Activated T-cell treated with anti-CD3 and anti-CD28 coated beads, Interleukin-2, amount 50 U/mL, for 24 hours (primary cell): ENCODE measurements around the gene CPD.
"Not testable (repeated sequence)": the region's sequence is repeated elsewhere in the genome, so short reads cannot be mapped to it uniquely, and the experiment has no call there.

Experiments used
- DNase-seq: peaks from one replicate; pipeline ENCODE4 v3.0.0-alpha.2; 2020
- H3K27ac Mint-ChIP-seq: 2 replicates; pipeline ENCODE4 v1.8.0; 2020; ENCODE audit warnings: mild to moderate bottlenecking, mixed read lengths
- H3K27me3 Mint-ChIP-seq: 2 replicates; pipeline ENCODE4 v1.8.0; 2020; ENCODE audit warnings: mixed read lengths
- H3K36me3 Mint-ChIP-seq: 2 replicates; pipeline ENCODE4 v1.8.0; 2020; ENCODE audit warnings: low read depth, mixed read lengths
- H3K4me1 Mint-ChIP-seq: 2 replicates; pipeline ENCODE4 v1.8.0; 2020; ENCODE audit warnings: low read depth, mixed read lengths
- H3K4me3 Mint-ChIP-seq: 2 replicates; pipeline ENCODE4 v1.8.0; 2020; ENCODE audit warnings: mild to moderate bottlenecking, moderate library complexity, mixed read lengths
- H3K9me3 Mint-ChIP-seq: 2 replicates; pipeline ENCODE4 v1.8.0; 2020; ENCODE audit warnings: mixed read lengths

Gene CPD

DNA sequence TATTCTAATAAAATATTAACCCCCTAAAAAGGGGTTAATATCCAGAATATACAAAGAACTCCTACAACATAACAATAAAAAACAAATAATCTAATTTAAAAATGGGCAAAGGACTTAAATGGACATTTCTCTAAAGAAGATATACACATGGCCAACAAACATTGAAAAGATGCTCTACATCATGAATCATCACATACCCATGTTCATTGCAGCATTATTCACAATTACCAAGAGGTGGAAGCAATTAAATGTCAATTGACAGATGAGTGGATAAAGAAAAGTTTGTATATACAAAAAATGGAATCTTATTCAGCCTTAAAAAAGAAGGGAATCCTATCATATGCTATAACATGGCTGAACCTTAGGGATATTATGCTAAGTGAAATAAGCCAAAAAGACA lies 36.8 kb downstream of the CPD start:
- peaks cover 48% of the 10 kb centered on the region for H3K36me3 Mint-ChIP-seq
- no peak for DNase-seq
- H3K4me1 Mint-ChIP-seq = peaks cover 53% of the 10 kb centered on the region
- no peak overlapping the region for H3K27ac Mint-ChIP-seq
- H3K27me3 Mint-ChIP-seq = no peaks in the 10 kb centered on the region
- H3K4me3 Mint-ChIP-seq = no peak overlapping the region
- no peaks in the 10 kb centered on the region for H3K9me3 Mint-ChIP-seq

DNA sequence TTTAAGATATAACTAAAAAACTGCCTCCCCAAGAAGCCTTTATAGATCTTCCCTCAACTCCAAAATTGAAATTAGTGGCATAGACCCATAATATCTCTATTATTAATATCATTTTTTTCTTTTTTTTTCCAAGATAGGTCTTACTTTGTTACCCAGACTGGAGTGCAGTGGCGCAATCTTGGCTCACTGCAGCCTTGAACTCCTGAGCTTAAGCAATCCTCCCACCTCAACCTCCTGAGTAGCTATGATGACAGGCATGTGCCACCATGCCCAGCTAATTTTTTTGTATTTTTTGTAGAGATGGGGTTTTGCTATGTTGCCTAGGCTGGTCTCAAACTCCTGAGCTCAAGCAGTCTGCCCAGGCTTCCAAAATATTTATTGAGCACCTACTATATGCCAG lies 39.3 kb downstream of the CPD start:
- peaks cover 29% of the 10 kb centered on the region for H3K4me1 Mint-ChIP-seq
- not testable (repeated sequence) for H3K27ac Mint-ChIP-seq, H3K4me3 Mint-ChIP-seq

DNA sequence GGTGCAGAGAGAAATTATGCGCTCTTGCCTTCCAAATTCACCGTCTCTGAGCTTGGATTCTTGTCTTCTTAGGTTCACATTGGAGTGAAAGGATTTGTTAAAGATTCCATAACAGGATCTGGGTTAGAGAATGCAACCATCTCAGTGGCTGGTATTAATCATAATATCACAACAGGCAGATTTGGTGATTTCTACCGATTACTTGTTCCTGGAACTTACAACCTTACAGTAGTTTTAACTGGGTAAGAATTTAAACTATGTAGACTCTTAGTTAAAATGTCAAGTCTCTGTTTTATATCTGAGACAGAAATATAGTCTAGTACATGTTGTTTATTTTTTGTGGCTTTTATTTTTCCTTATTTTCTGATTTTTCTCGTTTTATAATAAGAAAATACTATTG lies 42.9 kb downstream of the CPD start:
- Mint-ChIP-seq H3K9me3 (no peaks in the 10 kb centered on the region), H3K27me3 (no peaks in the 10 kb centered on the region), H3K4me1 (peaks cover 6% of the 10 kb centered on the region), H3K27ac (no peak overlapping the region), H3K4me3 (no peak overlapping the region), H3K36me3 (peaks cover 61% of the 10 kb centered on the region)
- no peak for DNase-seq

More for the DNA sequence above, 39.3 kb downstream of the CPD start:
- H3K27me3 Mint-ChIP-seq, DNase-seq, H3K9me3 Mint-ChIP-seq: not testable (repeated sequence)
- peaks cover 51% of the 10 kb centered on the region for H3K36me3 Mint-ChIP-seq

DNA sequence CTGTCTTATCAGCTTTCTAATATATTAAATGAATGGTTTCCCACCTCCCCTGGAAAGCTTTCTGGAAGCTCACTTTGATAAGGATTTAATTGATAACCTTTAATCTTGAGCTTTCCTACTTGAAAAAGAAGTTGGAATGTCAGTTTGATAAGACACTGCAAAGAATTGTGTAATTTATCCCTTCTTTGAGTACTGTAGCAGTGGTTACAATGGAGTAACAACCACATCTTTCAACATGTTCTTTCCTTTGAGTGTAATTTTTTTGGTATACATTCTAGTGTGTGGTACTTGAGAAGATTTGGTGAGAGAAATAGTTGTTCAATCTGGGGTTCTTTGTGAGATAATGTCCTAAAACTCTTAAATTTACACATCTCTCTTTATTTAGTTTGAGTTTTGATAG lies 43.4 kb downstream of the CPD start:
- Mint-ChIP-seq H3K27ac (no peak overlapping the region), H3K4me3 (no peak overlapping the region), H3K9me3 (no peaks in the 10 kb centered on the region), H3K36me3 (peaks cover 66% of the 10 kb centered on the region), H3K4me1 (peaks cover 6% of the 10 kb centered on the region), H3K27me3 (no peaks in the 10 kb centered on the region)
- no peak for DNase-seq

DNA sequence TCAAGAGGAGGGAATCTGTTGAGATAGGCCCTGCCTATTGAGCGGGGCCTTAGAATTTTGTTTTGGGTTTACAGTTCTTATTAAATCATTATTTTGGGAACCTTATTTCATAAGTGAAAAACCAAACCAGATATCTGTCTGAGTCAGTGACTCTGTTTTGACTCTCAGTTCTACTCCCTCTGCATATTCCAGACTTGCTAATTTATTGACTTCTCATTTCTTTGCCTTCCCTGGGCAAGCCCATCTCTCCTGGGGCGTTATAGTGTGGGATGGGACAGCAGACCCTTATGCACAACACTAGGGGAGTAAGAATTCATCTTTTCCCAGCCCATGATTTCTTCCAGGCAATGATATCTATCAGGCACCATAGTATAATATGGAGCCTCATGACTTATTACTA lies 45.7 kb downstream of the CPD start:
- no peak for DNase-seq
- Mint-ChIP-seq H3K4me3 (no peak overlapping the region), H3K27me3 (no peaks in the 10 kb centered on the region), H3K4me1 (peaks cover 6% of the 10 kb centered on the region), H3K9me3 (no peaks in the 10 kb centered on the region), H3K36me3 (peaks cover 86% of the 10 kb centered on the region), H3K27ac (no peak overlapping the region)

DNA sequence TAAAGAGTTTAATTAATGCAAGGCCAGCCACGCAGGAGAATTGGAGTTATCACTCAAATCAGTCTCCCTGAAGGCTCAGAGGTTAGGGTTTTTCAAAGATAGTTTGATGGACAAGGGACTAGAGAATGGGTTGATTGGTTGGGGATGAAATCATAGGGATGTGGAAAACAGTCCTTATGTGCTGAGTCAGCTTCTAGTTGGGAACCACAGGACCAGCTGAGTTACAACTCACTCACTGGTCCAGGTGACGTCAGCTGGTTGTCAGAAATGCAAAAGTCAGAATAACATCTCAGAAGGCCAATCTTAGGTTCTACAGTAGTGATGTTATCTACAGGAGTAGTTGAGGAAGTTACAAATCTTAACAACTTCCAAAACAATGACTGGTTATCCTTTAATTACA lies 47.6 kb downstream of the CPD start:
- Mint-ChIP-seq H3K36me3 (peaks cover 91% of the 10 kb centered on the region), H3K9me3 (no peaks in the 10 kb centered on the region), H3K27me3 (no peaks in the 10 kb centered on the region), H3K4me3 (no peak overlapping the region), H3K4me1 (peaks cover 4% of the 10 kb centered on the region), H3K27ac (no peak overlapping the region)
- no peak for DNase-seq

DNA sequence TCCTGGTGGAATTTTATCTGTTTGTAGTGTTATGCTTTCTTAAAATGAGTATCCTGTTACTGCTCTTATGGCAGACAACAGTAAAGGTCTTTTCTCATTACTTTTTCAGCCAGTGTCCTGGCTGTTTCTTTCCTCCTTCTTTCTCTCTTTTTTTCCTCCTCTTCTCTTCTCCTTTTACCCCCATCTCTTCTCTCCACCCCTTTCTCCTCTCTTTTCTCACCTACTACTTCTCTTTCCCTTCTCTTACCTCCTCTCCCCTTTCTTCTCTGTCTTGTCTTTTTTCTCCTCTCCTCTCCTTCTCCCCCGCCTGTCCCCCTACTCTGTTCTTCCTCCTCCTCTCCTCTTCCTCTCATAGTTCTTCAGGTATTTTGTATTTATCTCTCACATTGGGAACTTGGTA lies 48.9 kb downstream of the CPD start:
- peaks cover 91% of the 10 kb centered on the region for H3K36me3 Mint-ChIP-seq
- no peaks in the 10 kb centered on the region for H3K9me3 Mint-ChIP-seq
- no peaks in the 10 kb centered on the region for H3K27me3 Mint-ChIP-seq
- DNase-seq = no peak
- H3K4me1 Mint-ChIP-seq = peaks cover 4% of the 10 kb centered on the region
- H3K27ac Mint-ChIP-seq = peak overlapping the region; percentile 32
- no peak overlapping the region for H3K4me3 Mint-ChIP-seq

DNA sequence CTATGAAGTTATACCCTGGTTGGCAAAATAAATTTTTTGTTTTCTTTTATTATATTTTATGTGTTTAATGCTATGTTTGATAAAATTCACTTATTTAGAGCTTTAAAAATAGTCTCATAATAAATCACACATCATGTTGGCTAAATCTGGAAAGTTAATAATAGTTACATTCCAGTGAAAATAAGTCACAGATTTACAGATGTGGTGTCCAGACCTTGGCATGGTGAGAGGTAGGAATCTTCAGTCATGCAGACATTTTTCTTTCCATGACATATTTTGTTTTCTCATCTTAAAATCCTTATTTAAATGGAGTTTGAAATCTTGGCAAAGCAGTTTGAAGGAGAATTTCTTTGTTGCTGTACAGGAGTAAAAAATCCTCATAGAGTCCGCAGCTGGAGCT lies 50.4 kb downstream of the CPD start:
- H3K4me1 Mint-ChIP-seq = peaks cover 1% of the 10 kb centered on the region
- H3K4me3 Mint-ChIP-seq = no peak overlapping the region
- H3K9me3 Mint-ChIP-seq = no peaks in the 10 kb centered on the region
- DNase-seq = no peak
- no peak overlapping the region for H3K27ac Mint-ChIP-seq
- H3K36me3 Mint-ChIP-seq = peaks cover 92% of the 10 kb centered on the region
- H3K27me3 Mint-ChIP-seq = no peaks in the 10 kb centered on the region

DNA sequence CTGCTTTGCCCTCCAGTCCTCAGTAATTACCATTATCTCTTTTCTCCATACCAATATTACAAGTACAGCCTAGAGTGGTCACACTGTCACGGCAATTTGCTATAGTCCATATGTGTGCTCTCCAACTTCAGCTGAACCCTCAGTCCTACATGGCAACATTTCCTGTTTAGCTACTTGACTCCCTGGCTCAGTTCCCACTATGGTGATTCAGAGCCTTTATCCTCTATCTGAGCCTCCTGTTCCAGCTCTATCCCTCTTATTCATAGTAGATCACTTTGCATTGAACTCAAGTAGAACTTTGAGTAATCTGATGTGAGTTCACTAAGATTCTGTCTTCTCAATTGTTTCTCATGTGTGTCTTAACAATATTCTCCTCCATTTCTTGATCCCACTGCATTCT lies 54.8 kb downstream of the CPD start:
- H3K36me3 Mint-ChIP-seq = peaks cover 89% of the 10 kb centered on the region
- no peaks in the 10 kb centered on the region for H3K27me3 Mint-ChIP-seq
- H3K4me3 Mint-ChIP-seq = no peak overlapping the region
- no peaks in the 10 kb centered on the region for H3K9me3 Mint-ChIP-seq
- H3K27ac Mint-ChIP-seq = no peak overlapping the region
- DNase-seq = no peak
- H3K4me1 Mint-ChIP-seq = peaks cover 22% of the 10 kb centered on the region

DNA sequence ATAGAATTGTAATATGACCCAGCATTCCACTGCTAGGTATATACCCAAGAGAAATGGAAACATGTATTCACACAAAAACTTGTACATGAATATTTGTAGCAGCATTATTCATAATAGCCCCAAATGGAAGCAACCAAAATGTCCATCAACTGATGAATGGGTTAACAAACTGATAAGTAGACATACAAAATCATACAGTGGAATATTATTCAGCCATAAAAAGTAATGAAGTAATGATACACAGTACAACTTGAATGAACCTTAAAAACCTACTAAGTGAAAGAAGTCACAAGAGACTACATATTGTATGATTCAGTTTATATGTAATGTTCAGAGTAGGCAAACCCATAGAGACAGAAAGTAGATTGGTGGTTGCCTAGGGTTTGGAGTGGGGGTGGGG lies 58.0 kb downstream of the CPD start:
- Mint-ChIP-seq H3K4me1 (peaks cover 22% of the 10 kb centered on the region), H3K27ac (no peak overlapping the region), H3K27me3 (no peaks in the 10 kb centered on the region), H3K4me3 (no peak overlapping the region), H3K36me3 (peaks cover 67% of the 10 kb centered on the region), H3K9me3 (no peaks in the 10 kb centered on the region)
- no peak for DNase-seq

DNA sequence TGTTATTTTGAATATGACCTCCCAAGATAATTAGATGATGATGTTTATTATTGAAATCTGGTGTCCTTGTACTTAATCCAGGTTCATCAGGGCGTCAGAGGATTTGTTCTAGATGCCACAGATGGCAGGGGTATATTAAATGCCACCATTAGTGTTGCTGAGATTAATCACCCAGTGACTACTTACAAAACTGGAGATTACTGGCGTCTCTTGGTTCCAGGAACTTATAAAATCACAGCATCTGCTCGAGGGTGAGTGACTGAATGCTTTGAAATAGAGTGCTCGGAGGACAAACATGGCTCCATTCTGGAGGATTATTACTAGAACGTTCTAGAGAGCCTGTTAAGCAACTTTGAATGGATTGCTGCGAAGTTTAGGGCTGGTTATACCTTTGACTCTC lies 65.0 kb downstream of the CPD start:
- Mint-ChIP-seq H3K36me3 (peaks cover 55% of the 10 kb centered on the region), H3K4me3 (no peak overlapping the region), H3K27me3 (no peaks in the 10 kb centered on the region), H3K27ac (no peak overlapping the region), H3K4me1 (peaks cover 3% of the 10 kb centered on the region), H3K9me3 (no peaks in the 10 kb centered on the region)
- no peak for DNase-seq

DNA sequence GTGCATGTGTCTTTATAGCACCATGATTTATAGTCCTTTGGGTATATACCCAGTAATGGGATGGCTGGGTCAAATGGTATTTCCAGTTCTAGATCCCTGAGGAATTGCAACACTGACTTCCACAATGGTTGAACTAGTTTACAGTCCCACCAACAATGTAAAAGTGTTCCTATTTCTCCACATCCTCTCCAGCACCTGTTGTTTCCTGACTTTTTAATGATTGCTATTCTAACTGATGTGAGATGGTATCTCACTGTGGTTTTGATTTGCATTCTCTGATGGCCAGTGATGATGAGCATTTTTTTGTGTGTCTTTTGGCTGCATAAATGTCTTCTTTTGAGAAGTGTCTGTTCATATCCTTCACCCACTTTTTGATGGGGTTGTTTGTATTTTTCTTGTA lies 67.9 kb downstream of the CPD start:
- not testable (repeated sequence) for H3K27me3 Mint-ChIP-seq, DNase-seq, H3K4me1 Mint-ChIP-seq, H3K27ac Mint-ChIP-seq, H3K9me3 Mint-ChIP-seq, H3K4me3 Mint-ChIP-seq
- H3K36me3 Mint-ChIP-seq = peaks cover 78% of the 10 kb centered on the region

DNA sequence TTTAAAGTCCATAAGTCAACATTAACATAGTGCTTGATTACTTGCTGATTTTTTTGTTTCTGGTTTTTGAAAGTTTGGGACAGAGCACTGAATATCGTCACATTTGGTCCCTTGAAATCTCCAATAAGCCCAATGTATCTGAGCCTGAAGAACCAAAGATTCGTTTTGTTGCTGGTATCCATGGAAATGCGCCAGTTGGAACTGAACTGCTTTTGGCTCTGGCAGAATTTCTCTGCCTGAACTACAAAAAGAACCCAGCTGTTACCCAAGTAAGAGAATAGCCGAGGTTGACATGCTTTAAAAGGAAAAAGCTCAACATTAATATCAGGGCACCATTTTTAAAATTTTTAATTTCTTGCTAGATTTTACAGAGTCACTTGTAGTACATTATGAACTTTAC lies 70.8 kb downstream of the CPD start:
- peaks cover 3% of the 10 kb centered on the region for H3K4me1 Mint-ChIP-seq
- no peak overlapping the region for H3K27ac Mint-ChIP-seq
- no peaks in the 10 kb centered on the region for H3K27me3 Mint-ChIP-seq
- DNase-seq = no peak
- no peaks in the 10 kb centered on the region for H3K9me3 Mint-ChIP-seq
- peaks cover 85% of the 10 kb centered on the region for H3K36me3 Mint-ChIP-seq
- no peak overlapping the region for H3K4me3 Mint-ChIP-seq

DNA sequence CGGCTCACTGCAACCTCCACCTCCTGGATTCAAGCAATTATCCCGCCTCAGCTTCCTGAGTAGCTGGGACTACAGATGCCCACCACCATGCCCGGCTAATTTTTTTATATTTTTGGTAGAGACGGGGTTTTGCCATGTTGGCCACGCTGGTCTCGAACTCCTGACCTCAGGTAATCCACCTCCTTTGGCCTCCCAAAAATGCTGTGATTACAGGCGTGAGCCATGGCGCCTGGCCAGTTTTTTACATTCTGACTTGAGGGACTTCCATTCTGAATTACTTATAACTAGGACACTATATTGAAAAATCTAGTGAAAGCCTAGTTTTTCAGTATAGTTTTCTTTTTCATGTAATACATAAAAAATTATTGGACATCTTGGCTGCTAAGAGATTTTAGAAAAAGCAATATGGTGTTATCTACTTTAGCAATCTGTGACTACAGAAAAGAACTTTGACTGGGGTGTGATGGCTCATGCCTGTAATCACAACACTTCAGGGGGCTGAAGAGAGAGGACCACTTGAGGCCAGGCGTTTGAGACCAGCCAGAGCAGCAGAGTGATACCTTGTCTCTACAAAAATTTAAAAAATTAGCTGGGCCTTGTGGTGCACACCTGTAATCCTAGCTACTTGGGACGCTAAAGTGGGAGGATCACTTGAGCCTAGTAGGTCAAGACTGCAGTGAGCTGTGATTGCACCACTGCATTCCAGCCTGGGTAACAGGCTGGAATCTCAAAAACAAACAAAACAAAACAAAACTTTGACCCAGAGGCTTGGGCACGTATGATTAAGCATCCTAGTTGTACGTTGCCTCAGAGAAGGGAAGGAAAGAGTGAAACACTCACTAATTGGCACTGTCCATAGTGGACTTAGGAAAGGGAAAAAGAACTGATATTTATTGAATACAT lies 71.6 kb downstream of the CPD start:
- H3K4me1 Mint-ChIP-seq = peaks cover 2% of the 10 kb centered on the region

DNA sequence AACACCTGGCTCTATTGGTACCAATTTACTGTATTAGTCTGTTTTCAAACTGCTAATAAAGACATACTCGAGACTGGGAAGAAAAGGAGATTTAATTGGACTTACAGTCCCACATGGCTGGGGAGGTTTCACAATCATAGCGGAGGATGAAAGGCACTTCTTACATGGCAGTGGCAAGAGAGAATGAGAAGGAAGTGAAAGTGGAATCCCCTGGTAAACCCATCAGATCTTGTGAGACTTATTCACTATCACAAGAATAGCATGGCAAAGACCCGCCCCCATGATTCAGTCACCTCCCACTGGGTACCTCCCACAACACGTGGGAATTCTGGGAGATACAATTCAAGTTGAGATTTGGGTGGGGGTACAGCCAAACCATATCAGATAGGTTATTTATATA lies 75.9 kb downstream of the CPD start:
- Mint-ChIP-seq H3K36me3 (peaks cover 88% of the 10 kb centered on the region), H3K27me3 (no peaks in the 10 kb centered on the region), H3K9me3 (no peaks in the 10 kb centered on the region), H3K4me1 (no peaks in the 10 kb centered on the region), H3K4me3 (no peak overlapping the region), H3K27ac (no peak overlapping the region)
- no peak for DNase-seq

More for the DNA sequence above, 71.6 kb downstream of the CPD start:
- Mint-ChIP-seq H3K27me3 (no peaks in the 10 kb centered on the region), H3K27ac (no peak overlapping the region), H3K9me3 (no peaks in the 10 kb centered on the region), H3K36me3 (peaks cover 85% of the 10 kb centered on the region), H3K4me3 (no peak overlapping the region)
- DNase-seq = no peak
